ENCODE results near the gene SLC40A1.

The SLC40A1 gene

DNA sequence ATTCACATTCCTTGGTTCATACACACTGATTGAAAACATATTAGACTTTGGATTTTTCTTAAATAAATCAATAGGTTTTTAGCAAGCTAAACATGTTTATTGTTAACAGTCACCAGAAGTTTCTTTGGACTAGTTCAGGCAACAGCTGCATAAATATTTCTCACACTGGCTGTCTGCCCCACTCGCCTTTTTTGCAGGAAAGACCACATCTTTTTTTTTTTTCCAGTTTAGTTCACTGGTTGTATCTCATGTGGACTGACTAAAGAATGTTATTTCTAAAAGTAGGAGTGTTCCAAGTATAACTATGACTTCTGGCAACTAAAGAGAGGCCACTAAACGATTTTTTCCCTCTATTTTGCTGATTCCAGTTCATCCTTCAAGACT, 31.1 kb downstream of the SLC40A1 start:
- TF ChIP-seq POLR2A (IDR thresholded peaks at IDR 0.05; ENCODE audit: low read depth, low read length) (no peak), PAX5 (IDR thresholded peaks at IDR 0.05; ENCODE audit: insufficient read depth, low read length, severe bottlenecking) (no peak), TAF1 (IDR thresholded peaks at IDR 0.05; ENCODE audit: low read depth, low read length) (no peak), SPI1 (IDR thresholded peaks at IDR 0.05; ENCODE audit: low read depth, low read length) (no peak), POLR2AphosphoS5 (IDR thresholded peaks at IDR 0.05; ENCODE audit: low read depth, low read length) (no peak), POU2F2 (IDR thresholded peaks at IDR 0.05; ENCODE audit: low read depth, low read length) (no peak)
- no peak for DNase-seq (ENCODE audit: insufficient read length, low spot score)
- FAIRE-seq, result no peak

GRCh38 chr2:189548666-189549448, 31.7 kb downstream of the SLC40A1 start:
- DNase-seq (ENCODE audit: insufficient read length, low spot score), result no peak
- no peak for TF ChIP-seq POLR2AphosphoS5 (IDR thresholded peaks at IDR 0.05; ENCODE audit: low read depth, low read length)
- TF ChIP-seq PAX5 (IDR thresholded peaks at IDR 0.05; ENCODE audit: insufficient read depth, low read length, severe bottlenecking), result no peak
- no peak for TF ChIP-seq TAF1 (IDR thresholded peaks at IDR 0.05; ENCODE audit: low read depth, low read length)
- no peak for TF ChIP-seq POLR2A (IDR thresholded peaks at IDR 0.05; ENCODE audit: low read depth, low read length)
- TF ChIP-seq POU2F2 (IDR thresholded peaks at IDR 0.05; ENCODE audit: low read depth, low read length), result no peak
- no peak for TF ChIP-seq SPI1 (IDR thresholded peaks at IDR 0.05; ENCODE audit: low read depth, low read length)
- no peak for FAIRE-seq

DNA sequence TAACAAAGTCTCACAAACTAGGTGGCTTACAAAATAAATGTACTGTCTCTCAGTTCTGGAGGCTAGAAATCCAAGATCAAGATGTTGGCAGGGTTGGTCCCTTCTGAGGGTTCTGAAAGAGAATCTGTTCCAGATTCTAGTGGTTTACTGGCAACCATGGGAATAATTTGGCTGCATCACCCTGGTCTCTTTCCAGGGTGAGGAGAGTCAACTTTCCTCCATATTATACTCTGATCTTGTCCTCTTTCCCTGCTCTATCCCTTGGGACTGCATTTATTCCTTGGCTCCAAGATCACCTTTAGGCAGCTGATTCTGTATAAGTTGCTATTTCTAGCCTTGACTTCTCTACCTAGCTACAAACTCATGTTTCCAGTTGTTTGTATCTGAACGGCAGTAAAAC, 35.2 kb downstream of the SLC40A1 start:
- TF ChIP-seq PAX5 (IDR thresholded peaks at IDR 0.05; ENCODE audit: insufficient read depth, low read length, severe bottlenecking) (no peak), POLR2AphosphoS5 (IDR thresholded peaks at IDR 0.05; ENCODE audit: low read depth, low read length) (no peak), POU2F2 (IDR thresholded peaks at IDR 0.05; ENCODE audit: low read depth, low read length) (no peak), POLR2A (IDR thresholded peaks at IDR 0.05; ENCODE audit: low read depth, low read length) (no peak), SPI1 (IDR thresholded peaks at IDR 0.05; ENCODE audit: low read depth, low read length) (no peak), TAF1 (IDR thresholded peaks at IDR 0.05; ENCODE audit: low read depth, low read length) (no peak)
- FAIRE-seq (no peak), DNase-seq (ENCODE audit: insufficient read length, low spot score) (no peak)

DNA sequence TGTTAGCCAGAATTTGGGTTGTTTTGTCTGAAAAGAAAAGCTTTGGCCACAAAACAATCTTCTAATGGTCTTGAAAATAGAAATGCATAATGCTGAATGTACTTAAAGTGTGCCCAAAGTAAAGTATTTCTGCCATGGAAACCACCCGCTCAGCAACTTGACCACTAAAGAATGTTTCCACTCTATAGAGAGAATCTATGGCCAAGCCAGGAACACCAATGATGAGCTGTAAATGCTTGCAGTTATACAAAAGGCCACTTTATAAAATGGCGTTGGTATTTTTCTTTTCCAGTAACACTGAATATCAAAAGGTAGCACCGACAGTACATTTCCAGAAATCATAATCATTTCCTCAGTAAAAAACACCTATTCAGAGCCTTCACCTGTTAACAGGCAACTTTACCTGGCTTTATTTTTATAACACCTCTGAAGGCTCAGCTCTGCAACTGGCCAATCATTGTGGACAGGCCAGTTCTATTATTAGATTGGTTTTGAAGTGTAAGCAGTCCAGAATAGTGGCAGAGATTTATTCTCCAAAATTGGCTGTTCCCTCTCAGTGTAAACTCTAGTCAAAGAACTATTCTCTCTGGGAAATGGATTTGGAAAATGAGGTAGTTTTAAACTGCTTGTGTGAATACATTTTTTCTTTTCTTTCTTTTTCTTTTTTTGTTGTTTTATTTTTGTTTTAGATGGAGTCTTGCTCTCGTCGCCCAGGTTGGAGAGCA, 36.1 kb downstream of the SLC40A1 start:
- TF ChIP-seq POU2F2 (IDR thresholded peaks at IDR 0.05; ENCODE audit: low read depth, low read length) (no peak), TAF1 (IDR thresholded peaks at IDR 0.05; ENCODE audit: low read depth, low read length) (no peak), POLR2AphosphoS5 (IDR thresholded peaks at IDR 0.05; ENCODE audit: low read depth, low read length) (no peak), POLR2A (IDR thresholded peaks at IDR 0.05; ENCODE audit: low read depth, low read length) (no peak), PAX5 (IDR thresholded peaks at IDR 0.05; ENCODE audit: insufficient read depth, low read length, severe bottlenecking) (no peak), SPI1 (IDR thresholded peaks at IDR 0.05; ENCODE audit: low read depth, low read length) (no peak)
- FAIRE-seq (no peak), DNase-seq (ENCODE audit: insufficient read length, low spot score) (no peak)

DNA sequence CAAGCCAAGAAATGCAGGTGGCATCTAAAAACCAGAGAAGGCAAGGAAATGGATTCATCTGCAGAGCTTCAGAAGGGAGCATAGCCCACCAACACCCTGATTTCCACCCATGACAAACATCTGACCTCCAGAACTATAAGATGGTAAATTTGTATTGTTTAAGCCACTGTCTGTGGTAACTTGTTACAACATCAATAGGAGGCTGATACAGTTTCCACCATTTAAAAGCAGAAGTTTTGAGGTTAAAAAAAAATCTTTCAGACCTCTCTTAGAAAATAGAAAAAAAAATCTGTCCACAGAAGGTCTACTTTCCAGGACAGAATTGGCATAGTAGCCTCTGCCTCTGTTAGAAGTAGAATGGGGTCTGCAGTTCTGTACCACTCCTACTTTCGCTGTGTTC, 37.2 kb downstream of the SLC40A1 start:
- no peak for DNase-seq (ENCODE audit: insufficient read length, low spot score)
- FAIRE-seq, result no peak
- TF ChIP-seq POU2F2 (IDR thresholded peaks at IDR 0.05; ENCODE audit: low read depth, low read length), result no peak
- no peak for TF ChIP-seq PAX5 (IDR thresholded peaks at IDR 0.05; ENCODE audit: insufficient read depth, low read length, severe bottlenecking)
- no peak for TF ChIP-seq SPI1 (IDR thresholded peaks at IDR 0.05; ENCODE audit: low read depth, low read length)
- no peak for TF ChIP-seq TAF1 (IDR thresholded peaks at IDR 0.05; ENCODE audit: low read depth, low read length)
- TF ChIP-seq POLR2A (IDR thresholded peaks at IDR 0.05; ENCODE audit: low read depth, low read length), result no peak
- TF ChIP-seq POLR2AphosphoS5 (IDR thresholded peaks at IDR 0.05; ENCODE audit: low read depth, low read length), result no peak

DNA sequence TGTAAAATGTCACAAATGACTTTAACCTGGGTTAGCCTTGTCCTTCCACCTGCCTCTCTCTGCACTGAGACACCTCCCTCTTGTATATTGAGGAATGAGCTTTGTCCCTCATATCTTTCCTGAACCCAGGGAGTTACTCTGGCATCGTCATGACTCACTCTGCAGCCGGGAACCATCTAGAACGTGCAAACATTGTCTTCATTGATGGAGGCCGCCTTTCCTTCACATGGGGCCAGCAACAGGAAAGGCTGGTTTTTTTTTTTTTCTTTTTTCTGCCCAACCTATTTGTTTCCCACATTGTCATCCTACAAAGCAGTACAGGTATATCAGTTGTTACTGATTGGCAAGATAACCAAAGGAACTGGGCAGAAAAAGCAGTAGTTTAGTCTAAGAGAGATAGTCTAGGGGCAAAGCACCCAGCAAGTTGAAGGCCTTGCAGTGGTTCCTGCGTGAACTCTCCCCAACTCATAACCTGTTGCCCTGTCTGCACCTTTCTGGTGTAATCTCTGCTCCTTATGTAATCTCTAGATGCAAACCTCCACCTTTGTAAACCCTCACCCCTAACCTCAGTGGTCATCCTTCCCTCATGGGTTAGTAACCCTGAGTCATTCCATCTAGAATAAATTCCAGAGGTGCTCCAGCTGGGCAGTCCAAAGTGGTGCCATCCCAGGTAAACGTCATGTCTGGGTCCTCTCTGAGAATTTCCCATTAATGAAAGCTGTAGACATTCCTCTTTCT, 38.3 kb downstream of the SLC40A1 start:
- DNase-seq (ENCODE audit: insufficient read length, low spot score) (no peak), FAIRE-seq (no peak)
- TF ChIP-seq POLR2A (IDR thresholded peaks at IDR 0.05; ENCODE audit: low read depth, low read length), result no peak
- TF ChIP-seq TAF1 (IDR thresholded peaks at IDR 0.05; ENCODE audit: low read depth, low read length), result no peak
- TF ChIP-seq POU2F2 (IDR thresholded peaks at IDR 0.05; ENCODE audit: low read depth, low read length), result no peak
- no peak for TF ChIP-seq PAX5 (IDR thresholded peaks at IDR 0.05; ENCODE audit: insufficient read depth, low read length, severe bottlenecking)
- no peak for TF ChIP-seq SPI1 (IDR thresholded peaks at IDR 0.05; ENCODE audit: low read depth, low read length)
- no peak for TF ChIP-seq POLR2AphosphoS5 (IDR thresholded peaks at IDR 0.05; ENCODE audit: low read depth, low read length)

DNA sequence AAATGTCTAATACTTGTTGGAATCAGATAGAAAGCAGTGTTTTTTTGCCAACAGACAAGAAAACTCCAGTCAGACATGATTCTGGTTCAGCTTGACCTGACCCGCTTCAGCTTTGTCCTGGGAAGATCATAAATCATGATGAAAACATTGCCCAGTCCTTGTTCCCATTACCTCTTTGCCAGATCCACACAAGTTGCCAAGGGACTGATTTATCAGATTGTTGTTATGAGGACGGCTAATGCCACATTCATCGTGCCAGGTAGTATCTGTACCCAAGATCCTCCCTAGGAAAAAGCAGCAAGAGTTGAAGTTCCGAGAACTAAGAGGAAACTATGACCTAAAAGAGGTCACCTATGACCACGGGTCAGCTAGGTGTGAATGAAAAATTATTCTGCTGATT, 39.0 kb downstream of the SLC40A1 start:
- no peak for FAIRE-seq
- DNase-seq (ENCODE audit: insufficient read length, low spot score), result no peak
- no peak for TF ChIP-seq TAF1 (IDR thresholded peaks at IDR 0.05; ENCODE audit: low read depth, low read length)
- TF ChIP-seq POLR2A (IDR thresholded peaks at IDR 0.05; ENCODE audit: low read depth, low read length), result no peak
- no peak for TF ChIP-seq SPI1 (IDR thresholded peaks at IDR 0.05; ENCODE audit: low read depth, low read length)
- no peak for TF ChIP-seq PAX5 (IDR thresholded peaks at IDR 0.05; ENCODE audit: insufficient read depth, low read length, severe bottlenecking)
- TF ChIP-seq POLR2AphosphoS5 (IDR thresholded peaks at IDR 0.05; ENCODE audit: low read depth, low read length), result no peak
- no peak for TF ChIP-seq POU2F2 (IDR thresholded peaks at IDR 0.05; ENCODE audit: low read depth, low read length)

- FAIRE-seq (no peak), DNase-seq (ENCODE audit: insufficient read length, low spot score) (no peak)
- no peak for TF ChIP-seq PAX5 (IDR thresholded peaks at IDR 0.05; ENCODE audit: insufficient read depth, low read length, severe bottlenecking)
- no peak for TF ChIP-seq TAF1 (IDR thresholded peaks at IDR 0.05; ENCODE audit: low read depth, low read length)
- TF ChIP-seq POU2F2 (IDR thresholded peaks at IDR 0.05; ENCODE audit: low read depth, low read length), result no peak
- TF ChIP-seq POLR2A (IDR thresholded peaks at IDR 0.05; ENCODE audit: low read depth, low read length), result no peak
- TF ChIP-seq SPI1 (IDR thresholded peaks at IDR 0.05; ENCODE audit: low read depth, low read length), result no peak
- no peak for TF ChIP-seq POLR2AphosphoS5 (IDR thresholded peaks at IDR 0.05; ENCODE audit: low read depth, low read length)
Observed at GRCh38 chr2:189540551-189540950, 40.0 kb downstream of the SLC40A1 start.

GRCh38 chr2:189538402-189538801, 42.2 kb downstream of the SLC40A1 start:
- FAIRE-seq, result no peak
- no peak for TF ChIP-seq POU2F2 (IDR thresholded peaks at IDR 0.05; ENCODE audit: low read depth, low read length)
- no peak for DNase-seq (ENCODE audit: insufficient read length, low spot score)

Measured in GM12891 (cell line).